ENCODE results near the gene HAPSTR1.
A peak's percentile ranks its signal among the peaks of the same experiment; 100 is the strongest.

HAPSTR1 gene

GRCh38 chr16:9088848-9089247 is 2.6 kb upstream of the HAPSTR1 start:
- DNase-seq (ENCODE audit: low read depth): no peak
- H3K4me3 ChIP-seq (ENCODE audit: low read depth, low read length): no peak overlapping the region
- TF ChIP-seq POLR2A (IDR thresholded peaks at IDR 0.05; ENCODE audit: extremely low read depth, insufficient read length) (no peak), CTCF (IDR thresholded peaks at IDR 0.05; ENCODE audit: low read depth, low read length) (no peak), MYC (IDR thresholded peaks at IDR 0.05; ENCODE audit: low read depth, low read length) (no peak), MAX (IDR thresholded peaks at IDR 0.05; ENCODE audit: low read depth, low read length) (no peak)

GRCh38 chr16:9089660-9090059 is 1.8 kb upstream of the HAPSTR1 start:
- no peak for DNase-seq (ENCODE audit: low read depth)
- TF ChIP-seq MAX (IDR thresholded peaks at IDR 0.05; ENCODE audit: low read depth, low read length): no peak
- TF ChIP-seq MYC (IDR thresholded peaks at IDR 0.05; ENCODE audit: low read depth, low read length): no peak
- no peak for TF ChIP-seq CTCF (IDR thresholded peaks at IDR 0.05; ENCODE audit: low read depth, low read length)
- no peak for TF ChIP-seq POLR2A (IDR thresholded peaks at IDR 0.05; ENCODE audit: extremely low read depth, insufficient read length)
- no peak overlapping the region for H3K4me3 ChIP-seq (ENCODE audit: low read depth, low read length)

- no peak for TF ChIP-seq CTCF (IDR thresholded peaks at IDR 0.05; ENCODE audit: low read depth, low read length)
- TF ChIP-seq POLR2A (IDR thresholded peaks at IDR 0.05; ENCODE audit: extremely low read depth, insufficient read length): no peak
- no peak for TF ChIP-seq MYC (IDR thresholded peaks at IDR 0.05; ENCODE audit: low read depth, low read length)
- TF ChIP-seq MAX (IDR thresholded peaks at IDR 0.05; ENCODE audit: low read depth, low read length): no peak
- H3K4me3 ChIP-seq (ENCODE audit: low read depth, low read length): peak overlapping the region; percentile 60
- no peak for DNase-seq (ENCODE audit: low read depth)
Measured at GRCh38 chr16:9090101-9090959, 1.1 kb upstream of the HAPSTR1 start.

- TF ChIP-seq MAX (IDR thresholded peaks at IDR 0.05; ENCODE audit: low read depth, low read length): no peak
- TF ChIP-seq CTCF (IDR thresholded peaks at IDR 0.05; ENCODE audit: low read depth, low read length): no peak
- TF ChIP-seq POLR2A (IDR thresholded peaks at IDR 0.05; ENCODE audit: extremely low read depth, insufficient read length): no peak
- TF ChIP-seq MYC (IDR thresholded peaks at IDR 0.05; ENCODE audit: low read depth, low read length): no peak
- H3K4me3 ChIP-seq (ENCODE audit: low read depth, low read length): peak overlapping the region; percentile 79
- DNase-seq (ENCODE audit: low read depth): peak; percentile 53
Measured at GRCh38 chr16:9091867-9092281, 430 bp downstream of the HAPSTR1 start.

- peak overlapping the region; percentile 79 for H3K4me3 ChIP-seq (ENCODE audit: low read depth, low read length)
- TF ChIP-seq MYC (IDR thresholded peaks at IDR 0.05; ENCODE audit: low read depth, low read length) (no peak), CTCF (IDR thresholded peaks at IDR 0.05; ENCODE audit: low read depth, low read length) (no peak), MAX (IDR thresholded peaks at IDR 0.05; ENCODE audit: low read depth, low read length) (no peak), POLR2A (IDR thresholded peaks at IDR 0.05; ENCODE audit: extremely low read depth, insufficient read length) (no peak)
- DNase-seq (ENCODE audit: low read depth): peak; percentile 59
Measured at GRCh38 chr16:9092282-9092977, 986 bp downstream of the HAPSTR1 start.
